PC-3 (cell line): ENCODE results near the gene FAM216A.

ENCODE experiments used
- EZH2 ChIP-seq: fragments of 300-600 bp; sonication (generic); IDR thresholded peaks from one replicate; pipeline ENCODE4 v1.6.1; 2017; ENCODE audit warnings: antibody characterized with exemption, mild to moderate bottlenecking, low read length; ENCODE audit not compliant: unreplicated experiment
- EZH2phosphoT487 ChIP-seq: fragments of 300-600 bp; sonication (generic); IDR thresholded peaks from 2 replicates; pipeline ENCODE4 v1.6.1; 2018; ENCODE audit warnings: mild to moderate bottlenecking, antibody characterized with exemption, low read length, borderline replicate concordance
- TF ChIP-seq, protein P1 (sequence below): fragments of 300-600 bp; sonication (generic); conservative IDR thresholded peaks from 2 replicates; pipeline ENCODE4 v1.5.1; 2017; ENCODE audit warnings: antibody characterized with exemption, low read depth, mild to moderate bottlenecking, low read length

GRCh38 chr12:110498984-110499706 lies 30.5 kb downstream of the FAM216A start:
- TF ChIP-seq, protein P1, sequence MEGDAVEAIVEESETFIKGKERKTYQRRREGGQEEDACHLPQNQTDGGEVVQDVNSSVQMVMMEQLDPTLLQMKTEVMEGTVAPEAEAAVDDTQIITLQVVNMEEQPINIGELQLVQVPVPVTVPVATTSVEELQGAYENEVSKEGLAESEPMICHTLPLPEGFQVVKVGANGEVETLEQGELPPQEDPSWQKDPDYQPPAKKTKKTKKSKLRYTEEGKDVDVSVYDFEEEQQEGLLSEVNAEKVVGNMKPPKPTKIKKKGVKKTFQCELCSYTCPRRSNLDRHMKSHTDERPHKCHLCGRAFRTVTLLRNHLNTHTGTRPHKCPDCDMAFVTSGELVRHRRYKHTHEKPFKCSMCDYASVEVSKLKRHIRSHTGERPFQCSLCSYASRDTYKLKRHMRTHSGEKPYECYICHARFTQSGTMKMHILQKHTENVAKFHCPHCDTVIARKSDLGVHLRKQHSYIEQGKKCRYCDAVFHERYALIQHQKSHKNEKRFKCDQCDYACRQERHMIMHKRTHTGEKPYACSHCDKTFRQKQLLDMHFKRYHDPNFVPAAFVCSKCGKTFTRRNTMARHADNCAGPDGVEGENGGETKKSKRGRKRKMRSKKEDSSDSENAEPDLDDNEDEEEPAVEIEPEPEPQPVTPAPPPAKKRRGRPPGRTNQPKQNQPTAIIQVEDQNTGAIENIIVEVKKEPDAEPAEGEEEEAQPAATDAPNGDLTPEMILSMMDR, result no peak
- TF ChIP-seq EZH2phosphoT487 (no peak), EZH2 (no peak)
